Left renal pelvis (tissue), 4 donors: ENCODE results near the gene GSTT2B. TPM values are rescaled to one million over a fixed set of nuclear protein-coding genes. Genes with fewer than 3 reads are reported as not detected.
"Not testable (repeated sequence)": the region's sequence is repeated elsewhere in the genome, so short reads cannot be mapped to it uniquely, and the experiment has no call there.

Experiments
- DNase-seq, 4 donors: peaks; one replicate each; pipeline ENCODE4 v3.0.0-alpha.2; 2013; ENCODE audit warnings: low read depth in 4 of 4, low spot score in 3 of 4
- polyA plus RNA-seq, 4 donors: library from polyadenylated mRNA; unstranded; fragments of 120-200 nt; gene quantifications; one replicate each; pipeline ENCODE4 v1.2.1, GENCODE V29; 2013; ENCODE audit not compliant: insufficient read length in 4 of 4

The GSTT2B gene
- polyA plus RNA-seq, 4 donors, result 4.7 to 27.6 (median 10.8) TPM

GRCh38 chr22:23908587-23909205 lies 52.3 kb downstream of the GSTT2B start:
- no peak for DNase-seq

GRCh38 chr22:23907423-23907822 lies 53.6 kb downstream of the GSTT2B start:
- not testable (repeated sequence) for DNase-seq

Other genes with a start within 250 kb of the GSTT2B start
- 1 to 10 TPM; 5.6 to 8.1 (median 7.3) TPM for gene ZNF70, start 210.1 kb downstream of the GSTT2B start, polyA plus RNA-seq
- under 1 TPM; 0.56 to 0.89 (median 0.73) TPM for gene VPREB3, start 206.8 kb downstream of the GSTT2B start, polyA plus RNA-seq
- gene C22orf15, start 198.2 kb downstream of the GSTT2B start, polyA plus RNA-seq, result 1 to 10 TPM; 1.9 to 3.1 (median 2.7) TPM
- gene CHCHD10, start 193.2 kb downstream of the GSTT2B start, polyA plus RNA-seq, result 100 to 1,000 TPM in 1 of 4 donors, 10 to 100 TPM in 3; 15.5 to 114 (median 69.2) TPM
- gene MMP11, start 188.3 kb downstream of the GSTT2B start, polyA plus RNA-seq, result 10 to 100 TPM; 15.2 to 80.6 (median 16.8) TPM
- gene SMARCB1, start 174.2 kb downstream of the GSTT2B start, polyA plus RNA-seq, result 100 to 1,000 TPM; 162 to 205 (median 186) TPM
- 1 to 10 TPM; 3.0 to 5.2 (median 4.7) TPM for gene DERL3, start 122.2 kb downstream of the GSTT2B start, polyA plus RNA-seq
- 10 to 100 TPM; 13.8 to 51.6 (median 28.8) TPM for gene SLC2A11, start 103.3 kb downstream of the GSTT2B start, polyA plus RNA-seq
- gene MIF, start 66.8 kb downstream of the GSTT2B start, polyA plus RNA-seq, result 100 to 1,000 TPM; 137 to 326 (median 165) TPM
- gene DDTL, start 5.7 kb upstream of the GSTT2B start, polyA plus RNA-seq, result 1 to 10 TPM; 3.9 to 8.7 (median 6.9) TPM
- 10 to 100 TPM; 34.8 to 80.2 (median 66.9) TPM for gene DDT, start 13.2 kb upstream of the GSTT2B start, polyA plus RNA-seq
- 1 to 10 TPM in 2 of 4 donors, under 1 TPM in 1, not detected in 1; 0.39 to 3.2 (median 1.2) TPM for gene GSTT2, start 18.9 kb upstream of the GSTT2B start, polyA plus RNA-seq
- not detected for gene GSTT4, start 44.3 kb upstream of the GSTT2B start, polyA plus RNA-seq
- 10 to 100 TPM; 43.5 to 63.8 (median 52.0) TPM for gene CABIN1, start 50.1 kb upstream of the GSTT2B start, polyA plus RNA-seq
- gene SUSD2, start 220.3 kb upstream of the GSTT2B start, polyA plus RNA-seq, result 10 to 100 TPM in 2 of 4 donors, 1 to 10 TPM in 2; 1.7 to 21.5 (median 10.7) TPM